GM12878 (cell line): ENCODE data around the gene PYGB. TPM values are rescaled to one million over a fixed set of nuclear protein-coding genes. Genes with fewer than 3 reads are reported as not detected.

Experiments
- ATAC-seq: fragments of 200-7000 bp; cut with Tn5 transposase; 3 replicates; pipeline ENCODE4 v1.9.1; 2020; ENCODE audit warnings: mild to moderate bottlenecking, moderate library complexity
- BruUV-seq: library from RNA; stranded (reverse); fragments of 400-500 nt; replicated peaks from 2 replicates; lab custom pipeline; 2021; lab: Mats Ljungman, UMichigan
- CTCF ChIA-PET: fragments of 300-600 bp; sonication (Branson Sonifier 250); formaldehyde crosslinking; extraction: SDS; loops from one replicate; lab custom pipeline; 2021; ENCODE audit warnings: inconsistent platforms; lab: Yijun Ruan, JAX
- POLR2A ChIA-PET: fragments of 350-600 bp; formaldehyde crosslinking; extraction: SDS; loops from one replicate; lab custom pipeline; 2021; ENCODE audit warnings: inconsistent platforms; lab: Charles Lee
- RAD21 ChIA-PET: fragments of 300-600 bp; sonication (Branson Sonifier 250); formaldehyde crosslinking; loops from one replicate; lab custom pipeline; 2023; ENCODE audit warnings: antibody characterized with exemption; ENCODE audit not compliant: unreplicated experiment; lab: Charles Lee
- SMC1A ChIA-PET: fragments of 300-600 bp; sonication (Branson Sonifier 250); formaldehyde crosslinking; loops from one replicate; lab custom pipeline; 2023; ENCODE audit not compliant: unreplicated experiment, uncharacterized antibody; lab: Charles Lee
- DNase-seq: peaks from one replicate; pipeline ENCODE4 v3.0.0-alpha.2; 2011; ENCODE audit warnings: low read depth, low spot score
- FAIRE-seq: peaks from 3 replicates; lab custom pipeline; 2011; peaks lifted over from hg19 to GRCh38; lab: Jason Lieb, UNC
- H2AFZ ChIP-seq: 2 replicates; pipeline ENCODE4 v1.6.0; 2011; ENCODE audit warnings: low read depth, low read length, control low read depth; ENCODE audit not compliant: control insufficient read depth
- H3K27ac ChIP-seq: 2 replicates; pipeline ENCODE4 v1.5.1; 2011; ENCODE audit warnings: control low read depth; ENCODE audit not compliant: control insufficient read depth, insufficient read depth
- H3K27me3 ChIP-seq, 2 experiments: replicated peaks in 1 of 2; 2 replicates each; pipeline versions ENCODE4 v1.6.0 to v1.6.1; 2011; ENCODE audit warnings: low read length in 1 of 2; ENCODE audit not compliant: control insufficient read depth in 2 of 2, insufficient read depth in 2 of 2
- H3K36me3 ChIP-seq, 2 experiments: 2 replicates each; pipeline ENCODE4 v1.5.1; 2011; ENCODE audit warnings: low read length in 1 of 2; ENCODE audit not compliant: control insufficient read depth in 2 of 2, insufficient read depth in 2 of 2
- H3K4me1 ChIP-seq: 2 replicates; pipeline ENCODE4 v1.6.1; 2011; ENCODE audit warnings: mild to moderate bottlenecking, low read length, moderate library complexity, mixed read lengths; ENCODE audit not compliant: control insufficient read depth, insufficient read depth
- H3K4me2 ChIP-seq: 2 replicates; pipeline ENCODE4 v1.6.0; 2011; ENCODE audit warnings: control low read depth; ENCODE audit not compliant: control insufficient read depth, insufficient read depth
- H3K4me3 ChIP-seq: fragments of 200-600 bp; sonication (generic); 2 replicates; pipeline ENCODE4 v1.5.1; 2016
- H3K79me2 ChIP-seq: 2 replicates; pipeline ENCODE4 v1.6.0; 2011; ENCODE audit warnings: low read length; ENCODE audit not compliant: control insufficient read depth, insufficient read depth
- H3K9ac ChIP-seq: 2 replicates; pipeline ENCODE4 v1.8.0; 2011; ENCODE audit warnings: low read length, control low read depth, mixed read lengths; ENCODE audit not compliant: control insufficient read depth, insufficient read depth
- H3K9me3 ChIP-seq: replicated peaks from 3 replicates; pipeline ENCODE4 v1.5.1; 2011; ENCODE audit warnings: mild to moderate bottlenecking, low read length; ENCODE audit not compliant: control insufficient read depth, insufficient read depth
- H4K20me1 ChIP-seq: 2 replicates; pipeline ENCODE4 v1.6.0; 2011; ENCODE audit not compliant: control insufficient read depth, insufficient read depth
- CTCF ChIP-seq, 3 experiments: IDR thresholded peaks in 2 of 3; conservative IDR thresholded peaks in 1 of 3; 2 replicates each; pipeline ENCODE4 v1.5.1; 2011; ENCODE audit warnings: low read depth in 3 of 3, low read length in 3 of 3, mild to moderate bottlenecking in 3 of 3, control low read depth in 2 of 3, moderate library complexity in 2 of 3, inconsistent platforms in 1 of 3, mixed read lengths in 1 of 3; ENCODE audit not compliant: control insufficient read depth in 2 of 3, insufficient read depth in 1 of 3; ENCODE audit errors: extremely low read depth in 1 of 3
- CUX1 ChIP-seq: IDR thresholded peaks from 2 replicates; pipeline ENCODE4 v1.6.1; 2012; ENCODE audit warnings: improper control_type of control experiment, low read depth, low read length; ENCODE audit not compliant: insufficient replicate concordance
- HSF1 ChIP-seq: fragments of 150-350 bp; IDR thresholded peaks from 2 replicates; pipeline ENCODE4 v1.6.1; 2014; ENCODE audit warnings: mild to moderate bottlenecking, low read depth, low read length
- KLF5 ChIP-seq: fragments of 450-650 bp; IDR thresholded peaks from 2 replicates; pipeline ENCODE4 v1.6.1; 2014; ENCODE audit warnings: mild to moderate bottlenecking; ENCODE audit not compliant: partially characterized antibody
- PAX5 ChIP-seq: IDR thresholded peaks from 2 replicates; pipeline ENCODE4 v1.6.1; 2011; ENCODE audit warnings: low read depth, low read length, borderline replicate concordance
- PRDM15 ChIP-seq: fragments of 450-650 bp; formaldehyde crosslinking; IDR thresholded peaks from 2 replicates; pipeline ENCODE4 v1.4.0; 2020; ENCODE audit warnings: mild to moderate bottlenecking, moderate library complexity
- RUNX3 ChIP-seq: IDR thresholded peaks from 2 replicates; pipeline ENCODE4 v1.6.1; 2012; ENCODE audit warnings: low read length, inconsistent platforms
- SIX5 ChIP-seq: IDR thresholded peaks from 2 replicates; pipeline ENCODE4 v1.6.1; 2011; ENCODE audit warnings: mild to moderate bottlenecking, low read depth, low read length, moderate library complexity; ENCODE audit not compliant: severe bottlenecking
- ZNF207 ChIP-seq: fragments of 450-650 bp; IDR thresholded peaks from 2 replicates; pipeline ENCODE4 v1.6.1; 2014; ENCODE audit warnings: antibody characterized with exemption, mild to moderate bottlenecking, borderline replicate concordance
- WGBS: methylation state at CpG from one replicate; pipeline ENCODE4 v1.1.6; 2016; ENCODE audit warnings: low lambda C conversion rate; ENCODE audit not compliant: insufficient replicate concordance, insufficient coverage; ENCODE audit errors: missing lambda C conversion rate; 5-methylcytosine and 5-hydroxymethylcytosine counted together
- in situ Hi-C: fragments of 300-500 bp; cut with MboI; formaldehyde crosslinking; loops from 9 replicates; pipeline ENCODE4 v1.14.3; 2018; ENCODE audit warnings: mixed read lengths
- intact Hi-C: fragments of 100-400 bp; cut with micrococcal nuclease; formaldehyde crosslinking; loops from one replicate; pipeline ENCODE4 v1.14.2; 2022; ENCODE audit not compliant: unreplicated experiment
- polyA plus RNA-seq, 11 experiments: library from polyadenylated mRNA; depleted of rRNA in 4 of 11; unstranded in 6 of 11; stranded (reverse) in 5 of 11; fragments of >200 nt; fragmentation: Nextera tagmentation in 4 of 11; fragmentation: Illumina TruSeq in 1 of 11; extraction: Ambion mirVana in 4 of 11; extraction: Trizol in 1 of 11; gene quantifications; 1 replicate in 1 of 11; 2 replicates in 10 of 11; pipeline versions ENCODE4 v1.2.1 to v1.2.3, GENCODE V29; 2011 to 2016; ENCODE audit warnings: inconsistent platforms in 2 of 11, missing spikeins in 2 of 11, low read depth in 1 of 11
- total RNA-seq, 4 experiments: library from RNA; depleted of rRNA in 3 of 4; stranded (reverse); fragments of >200 nt in 3 of 4; fragmentation: Illumina TruSeq in 1 of 4; extraction: Trizol in 1 of 4; gene quantifications; 2 replicates each; pipeline versions ENCODE4 v1.2.1 to v1.2.3, GENCODE V29; 2013 to 2021

PYGB gene
- total and polyA plus RNA-seq, 10 of the 15 experiments (the other 5 are each of a cell fraction or from before 2014, with no cell fraction given), result 0.34 to 33.5 (median 21.8) TPM

- in situ Hi-C loops (no loop called here), intact Hi-C loops (loop anchor here (10.0 kb wide), 1 partner anchor 308 kb away; the partner anchor contains the start of gene NANP)
- POLR2A ChIA-PET, result no interaction called here
- SMC1A ChIA-PET, result interaction anchor here (5.1 kb wide), 1 partner anchor 82 kb away, joined by 23 read pairs; no protein-coding TSS in a partner anchor
- ATAC-seq (no peak), FAIRE-seq (no peak), DNase-seq (no peak)
- Histone ChIP-seq H3K9me3 (no peaks in the 10 kb centered on the region), H3K27ac (peak overlapping the region; percentile 77; the same call in 1 of the 2 replicates), H3K4me2 (no peak overlapping the region), H3K27me3 (no peaks in the 10 kb centered on the region), H3K9ac (no peak overlapping the region), H3K4me3 (no peak overlapping the region), H3K79me2 (peaks cover 13% of the 10 kb centered on the region), H3K4me1 (peaks cover 39% of the 10 kb centered on the region), H2AFZ (no peak overlapping the region), H4K20me1 (no peaks in the 10 kb centered on the region), H3K36me3 (peaks cover 16 to 19% of the 10 kb centered on the region in 2 experiments)
- CTCF ChIA-PET, result no interaction called here
- 98% methylated on average over 11 of the region's 11 CpGs for WGBS
- no TSS peak for BruUV-seq
- RAD21 ChIA-PET, result no interaction called here
- no peak for TF ChIP-seq SIX5
- no peak for TF ChIP-seq KLF5
- TF ChIP-seq RUNX3, result no peak
- TF ChIP-seq ZNF207, result no peak
- TF ChIP-seq PRDM15 (CRISPR knock-in tag), result no peak
- TF ChIP-seq PAX5, result no peak
- TF ChIP-seq HSF1, result no peak
- no peak for TF ChIP-seq CUX1
- TF ChIP-seq CTCF (IDR thresholded peaks at IDR 0.05 in 2 of 3, conservative IDR thresholded peaks at IDR 0.05 in 1 of 3; ENCODE audit: control insufficient read depth in 2 of 3, extremely low read depth in 1 of 3, insufficient read depth in 1 of 3, low read depth in 3 of 3, low read length in 3 of 3), result no peak
These were observed 68.8 kb downstream of the PYGB start for GRCh38 chr20:25316506-25317190.
